Pulmonary artery endothelial cell (primary cell): ENCODE data around the gene CITED1. TPM values are rescaled to one million over a fixed set of nuclear protein-coding genes. Genes with fewer than 3 reads are reported as not detected.
"Not testable (repeated sequence)": the region's sequence is repeated elsewhere in the genome, so short reads cannot be mapped to it uniquely, and the experiment has no call there.

ENCODE experiments used
- DNase-seq: peaks from one replicate; pipeline ENCODE4 v3.0.0-alpha.2; 2011; ENCODE audit warnings: low read depth, low spot score
- total RNA-seq: library from RNA; depleted of rRNA; stranded (reverse); fragments of >200 nt; gene quantifications from 2 replicates; pipeline ENCODE4 v1.2.3, GENCODE V29; 2014

Gene CITED1
- 0.07 and 0.13 TPM in 2 replicates for total RNA-seq

GRCh38 chrX:72305286-72306084, at the start of gene CITED1:
TSS of gene CITED1 (minus strand) at chrX:72305914. CDS start at chrX:72302869, 3,045 bp downstream.
- DNase-seq: no peak

GRCh38 chrX:72352786-72353185, 47.1 kb upstream of the CITED1 start:
- no peak for DNase-seq

GRCh38 chrX:72351606-72352334, 46.1 kb upstream of the CITED1 start:
- DNase-seq: no peak

DNA sequence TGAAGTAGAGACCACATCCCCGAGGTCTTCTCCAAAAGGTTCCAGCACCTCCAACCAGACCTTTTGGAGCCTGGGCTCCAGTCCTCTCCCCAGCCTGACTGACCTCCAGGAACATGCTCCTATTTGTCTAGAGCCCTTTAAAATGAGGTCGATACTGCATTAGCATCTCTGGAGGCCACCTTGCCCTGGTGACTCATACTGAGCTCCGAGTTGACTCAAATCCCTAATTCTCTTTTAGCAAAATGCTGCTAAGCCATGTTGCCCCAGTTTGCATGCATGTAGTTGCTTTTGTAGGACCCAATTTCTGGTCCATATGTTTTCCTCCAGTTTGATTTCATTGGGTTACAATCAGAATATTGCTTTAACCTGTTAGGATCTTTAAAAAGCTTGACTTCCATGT, 43.5 kb upstream of the CITED1 start:
- no peak for DNase-seq

- no peak for DNase-seq
These were observed 42.7 kb upstream of the CITED1 start for GRCh38 chrX:72348247-72348979.

- DNase-seq: no peak
These were observed 41.7 kb upstream of the CITED1 start for GRCh38 chrX:72347366-72347765.

DNA sequence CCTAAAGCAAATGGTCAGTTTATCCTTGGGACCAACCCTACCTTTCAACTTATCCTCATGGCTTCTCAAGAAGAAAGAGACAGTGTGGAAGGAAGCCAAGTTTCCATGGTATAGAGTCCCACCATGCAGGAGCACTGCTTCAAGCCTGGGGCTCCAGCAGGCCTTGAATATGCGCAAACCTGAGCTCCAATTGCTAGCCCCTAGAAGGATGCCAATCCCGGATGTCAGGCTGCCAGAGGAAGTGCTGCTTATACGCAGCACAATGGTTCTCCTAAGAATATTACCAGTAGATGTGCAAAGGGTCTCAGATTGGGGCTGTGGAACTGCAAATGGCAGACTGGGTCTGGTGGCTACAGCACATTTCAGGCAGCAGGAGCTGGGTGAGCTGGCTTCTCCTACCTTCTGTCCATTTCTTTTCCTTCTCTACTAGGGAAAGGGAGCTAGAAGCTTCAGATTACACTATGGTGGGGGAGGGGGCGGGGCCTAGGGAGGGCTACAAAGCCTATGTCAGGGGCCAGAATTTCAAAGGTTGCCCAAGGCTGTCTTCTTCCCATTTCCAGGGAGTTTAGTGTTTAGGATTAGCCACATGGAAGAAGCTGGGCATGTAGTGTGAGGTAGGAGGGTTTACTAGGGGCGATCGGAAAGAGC, 40.7 kb upstream of the CITED1 start:
- DNase-seq: no peak

DNA sequence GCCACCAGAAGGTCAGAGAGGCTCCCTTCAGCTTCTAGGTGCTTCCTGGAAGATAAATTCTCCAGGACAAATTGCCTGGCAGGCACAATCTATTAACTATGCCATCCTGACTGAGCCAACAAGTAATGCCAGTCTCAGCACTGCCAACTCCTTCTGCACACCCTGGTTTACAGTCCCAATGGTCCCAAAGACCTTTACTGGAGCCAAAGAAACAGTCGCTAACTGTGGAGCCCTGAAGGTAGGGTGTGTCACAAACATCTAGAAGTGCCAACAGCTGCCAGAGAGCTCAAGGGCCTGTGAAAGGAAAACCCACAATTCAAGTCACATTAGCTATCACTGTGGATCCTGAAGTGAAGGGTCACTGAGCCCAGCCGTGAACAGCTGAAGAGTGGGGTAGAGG, 34.9 kb upstream of the CITED1 start:
- DNase-seq: no peak

- no peak for DNase-seq
These were observed 34.3 kb upstream of the CITED1 start for GRCh38 chrX:72340041-72340440.

DNA sequence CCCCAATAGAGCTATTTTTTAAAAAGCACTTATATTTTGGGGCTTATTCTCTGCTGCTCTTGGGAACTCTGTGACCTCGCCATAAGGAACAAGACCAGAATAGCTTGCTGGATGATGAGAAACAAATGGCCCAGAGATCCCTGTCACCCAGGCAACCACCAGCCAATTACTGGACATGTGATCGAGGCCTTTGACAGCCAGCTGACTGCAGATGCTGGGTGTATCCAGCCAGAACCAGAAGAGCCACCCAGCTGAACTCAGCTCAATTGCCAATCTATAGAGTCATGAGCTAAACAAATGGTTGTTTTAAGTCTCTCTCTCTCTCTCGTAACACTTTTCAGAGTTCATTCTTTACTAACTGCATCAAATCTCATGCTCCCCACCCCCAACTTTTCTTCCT, 24.4 kb upstream of the CITED1 start:
- no peak for DNase-seq

GRCh38 chrX:72326605-72327300, 21.0 kb upstream of the CITED1 start:
- no peak for DNase-seq

GRCh38 chrX:72319651-72320050, 13.9 kb upstream of the CITED1 start:
- DNase-seq: not testable (repeated sequence)

- no peak for DNase-seq
These were observed 11.4 kb upstream of the CITED1 start for GRCh38 chrX:72317139-72317538.

- DNase-seq: no peak
These were observed 10.8 kb upstream of the CITED1 start for GRCh38 chrX:72316408-72317110.

DNA sequence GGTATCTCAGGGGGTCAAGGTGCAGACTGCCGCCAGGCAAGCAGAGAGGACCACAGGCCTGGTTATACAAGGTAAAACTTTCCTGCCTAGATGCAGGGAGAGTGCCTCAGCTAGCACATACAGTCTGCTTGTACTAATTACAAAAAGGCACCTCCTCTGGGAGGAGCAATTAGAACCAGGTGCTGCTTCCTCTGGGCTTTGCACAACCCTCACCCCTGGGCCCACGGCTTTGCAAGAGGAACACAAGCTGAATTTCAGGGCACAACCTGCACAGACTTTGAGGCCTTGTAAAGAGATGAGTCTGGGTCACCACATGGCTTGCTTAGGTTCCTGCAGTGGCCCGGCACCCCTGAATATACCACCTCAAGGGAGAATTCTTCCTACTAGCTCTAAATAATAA, 9.2 kb upstream of the CITED1 start:
- DNase-seq: no peak

GRCh38 chrX:72313707-72314641, 8.3 kb upstream of the CITED1 start:
- DNase-seq: no peak

GRCh38 chrX:72312311-72312940, 6.7 kb upstream of the CITED1 start:
- no peak for DNase-seq

- no peak for DNase-seq
These were observed 3.8 kb upstream of the CITED1 start for GRCh38 chrX:72309297-72310071.
